IMR-90 (cell line): Measurements from ENCODE around the gene KRTAP5-3. TPM values are rescaled to one million over a fixed set of nuclear protein-coding genes. Genes with fewer than 3 reads are reported as not detected.

Source experiments
- ATAC-seq: fragments of 200-7000 bp; cut with Tn5 transposase; 2 replicates; pipeline ENCODE4 v1.9.1; 2020; ENCODE audit warnings: low read depth, mild to moderate bottlenecking, moderate library complexity
- BruUV-seq: library from RNA; stranded (reverse); fragments of 400-500 nt; replicated peaks from 2 replicates; lab custom pipeline; 2021; lab: Mats Ljungman, UMichigan
- CTCF ChIA-PET: fragments of 300-600 bp; formaldehyde crosslinking; extraction: SDS; loops from one replicate; lab custom pipeline; 2021; ENCODE audit warnings: antibody characterized with exemption; lab: Yijun Ruan, JAX
- POLR2A ChIA-PET: fragments of 300-600 bp; sonication (Branson Sonifier 250); formaldehyde crosslinking; loops from one replicate; lab custom pipeline; 2022; ENCODE audit warnings: antibody characterized with exemption; ENCODE audit not compliant: unreplicated experiment; lab: Charles Lee
- DNase-seq: peaks from one replicate; pipeline ENCODE4 v3.0.0; 2013
- H2AFZ ChIP-seq: replicated peaks from 2 replicates; pipeline ENCODE3; 2013; ENCODE audit warnings: low read length, mild to moderate bottlenecking; ENCODE audit not compliant: poor library complexity
- H2AK5ac ChIP-seq: 2 replicates; pipeline ENCODE4 v1.6.1; 2013; ENCODE audit warnings: low read depth, low read length, inconsistent platforms
- H2AK9ac ChIP-seq: replicated peaks from 2 replicates; pipeline ENCODE3; 2013; ENCODE audit warnings: mild to moderate bottlenecking, low read depth, low read length, moderate library complexity; ENCODE audit not compliant: poor library complexity
- H2BK120ac ChIP-seq: 2 replicates; pipeline ENCODE4 v1.6.1; 2013; ENCODE audit warnings: low read depth, low read length, inconsistent platforms
- H2BK15ac ChIP-seq: 3 replicates; pipeline ENCODE4 v1.6.1; 2013; ENCODE audit warnings: low read depth, low read length, inconsistent platforms
- H2BK20ac ChIP-seq: 2 replicates; pipeline ENCODE4 v1.6.1; 2013; ENCODE audit warnings: low read depth, mild to moderate bottlenecking, inconsistent platforms, low read length, moderate library complexity
- H2BK5ac ChIP-seq: 2 replicates; pipeline ENCODE4 v1.6.1; 2013; ENCODE audit warnings: mild to moderate bottlenecking, low read depth, low read length, inconsistent platforms; ENCODE audit not compliant: poor library complexity, severe bottlenecking
- H3K14ac ChIP-seq: replicated peaks from 2 replicates; pipeline ENCODE4 v1.6.1; 2013; ENCODE audit warnings: low read depth, low read length, inconsistent platforms
- H3K18ac ChIP-seq: 2 replicates; pipeline ENCODE4 v1.6.1; 2013; ENCODE audit warnings: low read depth, low read length, control low read depth
- H3K23ac ChIP-seq: 2 replicates; pipeline ENCODE4 v1.6.1; 2013; ENCODE audit warnings: low read depth, low read length, inconsistent platforms
- H3K27ac ChIP-seq: 2 replicates; pipeline ENCODE4 v1.5.1; 2013; ENCODE audit warnings: mild to moderate bottlenecking, control low read depth, low read length; ENCODE audit not compliant: insufficient read depth
- H3K27me3 ChIP-seq: 2 replicates; pipeline ENCODE4 v1.6.1; 2013; ENCODE audit warnings: low read length; ENCODE audit not compliant: control insufficient read depth, insufficient read depth
- H3K36me3 ChIP-seq: 2 replicates; pipeline ENCODE4 v1.6.1; 2013; ENCODE audit warnings: low read length, mixed read lengths; ENCODE audit not compliant: control insufficient read depth, insufficient read depth
- H3K4ac ChIP-seq: 2 replicates; pipeline ENCODE4 v1.6.1; 2013; ENCODE audit warnings: low read depth, low read length, inconsistent platforms
- H3K4me1 ChIP-seq: 2 replicates; pipeline ENCODE4 v1.6.1; 2013; ENCODE audit warnings: low read length, mixed read lengths; ENCODE audit not compliant: control insufficient read depth, insufficient read depth
- H3K4me2 ChIP-seq: 2 replicates; pipeline ENCODE4 v1.6.1; 2013; ENCODE audit warnings: low read depth, mild to moderate bottlenecking, control low read depth, low read length, moderate library complexity
- H3K4me3 ChIP-seq: 2 replicates; pipeline ENCODE4 v1.5.1; 2013; ENCODE audit warnings: low read depth, mild to moderate bottlenecking, control low read depth, low read length, moderate library complexity; ENCODE audit not compliant: insufficient read depth
- H3K56ac ChIP-seq: 2 replicates; pipeline ENCODE4 v1.6.1; 2013; ENCODE audit warnings: low read length, inconsistent platforms; ENCODE audit not compliant: insufficient read depth; ENCODE audit errors: extremely low read depth
- H3K79me1 ChIP-seq, 2 experiments: 2 replicates each; pipeline ENCODE4 v1.6.1; 2013; ENCODE audit warnings: low read length in 2 of 2, inconsistent platforms in 1 of 2, low read depth in 1 of 2
- H3K9ac ChIP-seq: 2 replicates; pipeline ENCODE4 v1.6.1; 2013; ENCODE audit warnings: low read depth, low read length, control low read depth
- H3K9me1 ChIP-seq: 2 replicates; pipeline ENCODE4 v1.6.1; 2013; ENCODE audit warnings: low read length, inconsistent platforms; ENCODE audit not compliant: insufficient read depth
- H3K9me3 ChIP-seq: 2 replicates; pipeline ENCODE4 v1.6.1; 2013; ENCODE audit warnings: low read length; ENCODE audit not compliant: control insufficient read depth, insufficient read depth
- H4K20me1 ChIP-seq: 2 replicates; pipeline ENCODE4 v1.6.1; 2013; ENCODE audit warnings: low read length, inconsistent platforms; ENCODE audit not compliant: insufficient read depth
- H4K5ac ChIP-seq: 2 replicates; pipeline ENCODE4 v1.6.1; 2013; ENCODE audit warnings: mild to moderate bottlenecking, low read depth, low read length, control low read depth
- H4K8ac ChIP-seq, 2 experiments: 2 replicates each; pipeline ENCODE4 v1.6.1; 2013; ENCODE audit warnings: low read depth in 2 of 2, low read length in 2 of 2, control low read depth in 1 of 2, inconsistent platforms in 1 of 2
- H4K91ac ChIP-seq: 2 replicates; pipeline ENCODE4 v1.6.1; 2013; ENCODE audit warnings: low read depth, low read length, inconsistent platforms; ENCODE audit not compliant: insufficient read depth
- BHLHE40 ChIP-seq: fragments of 150-350 bp; IDR thresholded peaks from 2 replicates; pipeline ENCODE4 v1.6.1; 2016; ENCODE audit warnings: mild to moderate bottlenecking, low read depth, low read length
- CEBPB ChIP-seq: IDR thresholded peaks from 2 replicates; pipeline ENCODE4 v1.6.1; 2012; ENCODE audit warnings: low read depth, low read length, improper control_type of control experiment
- CHD1 ChIP-seq: IDR thresholded peaks from 2 replicates; pipeline ENCODE4 v1.6.1; 2012; ENCODE audit warnings: low read depth, low read length, improper control_type of control experiment
- FOS ChIP-seq: fragments of 150-350 bp; IDR thresholded peaks from 2 replicates; pipeline ENCODE4 v1.6.1; 2016; ENCODE audit warnings: low read depth, low read length
- MAFK ChIP-seq: IDR thresholded peaks from 2 replicates; pipeline ENCODE4 v1.6.1; 2012; ENCODE audit warnings: low read depth, low read length, improper control_type of control experiment
- MAZ ChIP-seq: IDR thresholded peaks from 2 replicates; pipeline ENCODE4 v1.6.1; 2012; ENCODE audit warnings: low read depth, mild to moderate bottlenecking, low read length, improper control_type of control experiment, moderate library complexity, borderline replicate concordance
- MXI1 ChIP-seq: IDR thresholded peaks from 2 replicates; pipeline ENCODE4 v1.6.1; 2012; ENCODE audit warnings: low read depth, mild to moderate bottlenecking, low read length, moderate library complexity, borderline replicate concordance
- NFE2L2 ChIP-seq: fragments of 150-350 bp; IDR thresholded peaks from 2 replicates; pipeline ENCODE4 v1.6.1; 2016; ENCODE audit warnings: low read depth, mild to moderate bottlenecking, low read length
- POLR2A ChIP-seq: IDR thresholded peaks from 2 replicates; pipeline ENCODE4 v1.6.1; 2012; ENCODE audit warnings: mild to moderate bottlenecking, low read depth, low read length
- RAD21 ChIP-seq: IDR thresholded peaks from 2 replicates; pipeline ENCODE4 v1.6.1; 2012; ENCODE audit warnings: low read length, improper control_type of control experiment
- RCOR1 ChIP-seq: IDR thresholded peaks from 2 replicates; pipeline ENCODE4 v1.6.1; 2012; ENCODE audit warnings: mild to moderate bottlenecking, low read length, improper control_type of control experiment; ENCODE audit not compliant: insufficient replicate concordance
- RFX5 ChIP-seq: IDR thresholded peaks from 2 replicates; pipeline ENCODE4 v1.8.0; 2012; ENCODE audit warnings: low read depth, mild to moderate bottlenecking, low read length, moderate library complexity
- SMC3 ChIP-seq: fragments of 150-350 bp; IDR thresholded peaks from 2 replicates; pipeline ENCODE4 v1.6.1; 2016; ENCODE audit warnings: low read depth, mild to moderate bottlenecking, antibody characterized with exemption, low read length, moderate library complexity
- USF2 ChIP-seq: fragments of 150-350 bp; IDR thresholded peaks from 2 replicates; pipeline ENCODE4 v1.6.1; 2017; ENCODE audit warnings: mild to moderate bottlenecking, antibody characterized with exemption, low read length, low read depth
- WGBS, 2 experiments: methylation state at CpG; one replicate each; pipeline versions ENCODE4 v1.1.5 to v1.1.7; 2013; ENCODE audit warnings: missing lambda C conversion rate in 2 of 2; ENCODE audit not compliant: insufficient read length in 1 of 2; ENCODE audit errors: extremely low coverage in 2 of 2; 5-methylcytosine and 5-hydroxymethylcytosine counted together
- dilution Hi-C: fragments of 300-500 bp; cut with HindIII; formaldehyde crosslinking; loops from one replicate; pipeline ENCODE4 v1.14.3; 2018; ENCODE audit warnings: low sequenced_read_pairs; ENCODE audit not compliant: unreplicated experiment
- in situ Hi-C: fragments of 300-500 bp; cut with MboI; formaldehyde crosslinking; loops from 3 replicates; pipeline ENCODE4 v1.14.3; 2019; ENCODE audit warnings: low sequenced_read_pairs, inconsistent platforms, mixed read lengths
- intact Hi-C: fragments of 100-400 bp; cut with micrococcal nuclease; formaldehyde crosslinking; loops from 2 replicates; pipeline ENCODE4 v1.10.0; 2022
- polyA plus RNA-seq, 3 experiments: library from polyadenylated mRNA; depleted of rRNA; stranded (reverse); fragments of >200 nt; gene quantifications; 2 replicates each; pipeline ENCODE4 v1.2.3, GENCODE V29; 2012; ENCODE audit warnings: low replicate concordance in 1 of 3
- total RNA-seq: library from RNA; depleted of rRNA; stranded (reverse); fragments of >200 nt; gene quantifications from 2 replicates; pipeline ENCODE4 v1.2.3, GENCODE V29; 2012
- TF ChIP-seq, protein P1 (sequence below): conservative IDR thresholded peaks from 2 replicates; pipeline ENCODE4 v1.5.1; 2012; ENCODE audit warnings: mild to moderate bottlenecking, low read depth, low read length, improper control_type of control experiment
- TF ChIP-seq, protein P2 (sequence below): fragments of 150-350 bp; IDR thresholded peaks from 2 replicates; pipeline ENCODE4 v1.6.1; 2016; ENCODE audit warnings: low read depth, mild to moderate bottlenecking, low read length, moderate library complexity, borderline replicate concordance

The KRTAP5-3 gene
- total and polyA plus RNA-seq, 2 of the 4 experiments (the other 2 are of a cell fraction): not detected

DNA sequence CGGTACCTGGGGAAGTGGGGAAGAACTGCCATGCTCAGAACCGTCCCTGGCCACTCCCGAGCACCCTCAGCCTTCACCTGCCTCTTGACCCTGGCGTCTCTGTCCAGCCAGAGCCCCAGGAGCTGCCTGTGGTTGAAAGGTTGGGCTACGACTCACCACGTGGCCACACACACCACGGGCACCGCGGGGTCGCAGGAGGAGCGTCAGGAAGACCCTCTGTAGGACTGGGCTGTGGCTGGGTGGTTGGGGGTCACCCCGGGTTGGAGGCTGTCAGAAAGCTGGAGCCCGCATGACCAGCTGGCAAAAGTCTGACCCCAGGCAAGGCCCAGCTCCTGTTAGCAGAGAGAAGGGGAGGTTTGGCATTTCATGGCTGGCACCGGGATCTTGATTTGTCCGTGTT lies 32.8 kb upstream of the KRTAP5-3 start:
- BruUV-seq: no TSS peak
- intact Hi-C loops: no loop called here
- no peaks in the 10 kb centered on the region for H3K79me1 ChIP-seq
- H2BK15ac ChIP-seq: no peak overlapping the region
- in situ Hi-C loops: no loop called here
- no peaks in the 10 kb centered on the region for H4K20me1 ChIP-seq
- CTCF ChIA-PET: interaction anchor here (1.0 kb wide), 1 partner anchor 204 kb away, joined by 3 read pairs; no protein-coding TSS in a partner anchor
- TF ChIP-seq FOS (no peak), USF2 (no peak), RAD21 (no peak), CEBPB (no peak), RFX5 (no peak), POLR2A (no peak), CHD1 (no peak), MXI1 (no peak), NFE2L2 (no peak), BHLHE40 (no peak), RCOR1 (no peak), MAZ (no peak), MAFK (no peak), SMC3 (no peak)
- TF ChIP-seq, protein P1, sequence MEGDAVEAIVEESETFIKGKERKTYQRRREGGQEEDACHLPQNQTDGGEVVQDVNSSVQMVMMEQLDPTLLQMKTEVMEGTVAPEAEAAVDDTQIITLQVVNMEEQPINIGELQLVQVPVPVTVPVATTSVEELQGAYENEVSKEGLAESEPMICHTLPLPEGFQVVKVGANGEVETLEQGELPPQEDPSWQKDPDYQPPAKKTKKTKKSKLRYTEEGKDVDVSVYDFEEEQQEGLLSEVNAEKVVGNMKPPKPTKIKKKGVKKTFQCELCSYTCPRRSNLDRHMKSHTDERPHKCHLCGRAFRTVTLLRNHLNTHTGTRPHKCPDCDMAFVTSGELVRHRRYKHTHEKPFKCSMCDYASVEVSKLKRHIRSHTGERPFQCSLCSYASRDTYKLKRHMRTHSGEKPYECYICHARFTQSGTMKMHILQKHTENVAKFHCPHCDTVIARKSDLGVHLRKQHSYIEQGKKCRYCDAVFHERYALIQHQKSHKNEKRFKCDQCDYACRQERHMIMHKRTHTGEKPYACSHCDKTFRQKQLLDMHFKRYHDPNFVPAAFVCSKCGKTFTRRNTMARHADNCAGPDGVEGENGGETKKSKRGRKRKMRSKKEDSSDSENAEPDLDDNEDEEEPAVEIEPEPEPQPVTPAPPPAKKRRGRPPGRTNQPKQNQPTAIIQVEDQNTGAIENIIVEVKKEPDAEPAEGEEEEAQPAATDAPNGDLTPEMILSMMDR: no peak
- TF ChIP-seq, protein P2, sequence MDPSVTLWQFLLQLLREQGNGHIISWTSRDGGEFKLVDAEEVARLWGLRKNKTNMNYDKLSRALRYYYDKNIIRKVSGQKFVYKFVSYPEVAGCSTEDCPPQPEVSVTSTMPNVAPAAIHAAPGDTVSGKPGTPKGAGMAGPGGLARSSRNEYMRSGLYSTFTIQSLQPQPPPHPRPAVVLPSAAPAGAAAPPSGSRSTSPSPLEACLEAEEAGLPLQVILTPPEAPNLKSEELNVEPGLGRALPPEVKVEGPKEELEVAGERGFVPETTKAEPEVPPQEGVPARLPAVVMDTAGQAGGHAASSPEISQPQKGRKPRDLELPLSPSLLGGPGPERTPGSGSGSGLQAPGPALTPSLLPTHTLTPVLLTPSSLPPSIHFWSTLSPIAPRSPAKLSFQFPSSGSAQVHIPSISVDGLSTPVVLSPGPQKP: no peak
- no peak overlapping the region for H2AK5ac ChIP-seq
- H2AK9ac ChIP-seq: no peak overlapping the region
- no peak overlapping the region for H3K23ac ChIP-seq
- no peak overlapping the region for H3K4ac ChIP-seq
- H3K9ac ChIP-seq: no peak overlapping the region
- no peak overlapping the region for H3K4me2 ChIP-seq
- H3K56ac ChIP-seq: no peak overlapping the region
- no peaks in the 10 kb centered on the region for H3K9me3 ChIP-seq
- H3K14ac ChIP-seq: no peak overlapping the region
- no peak overlapping the region for H3K18ac ChIP-seq
- no peaks in the 10 kb centered on the region for H3K9me1 ChIP-seq
- no peak for DNase-seq
- no peak overlapping the region for H4K5ac ChIP-seq
- peaks cover 52% of the 10 kb centered on the region for H3K27me3 ChIP-seq
- no peak overlapping the region for H2BK120ac ChIP-seq
- H4K91ac ChIP-seq: no peak overlapping the region
- no peak overlapping the region for H2BK20ac ChIP-seq
- H3K36me3 ChIP-seq: no peaks in the 10 kb centered on the region
- H3K4me3 ChIP-seq: no peak overlapping the region
- H2AFZ ChIP-seq: no peak overlapping the region
- no peaks in the 10 kb centered on the region for H3K4me1 ChIP-seq
- POLR2A ChIA-PET: no interaction called here
- WGBS, 2 experiments: no CpG with 5 or more reads among the region's 15 CpGs
- no peak overlapping the region for H4K8ac ChIP-seq
- H3K27ac ChIP-seq: no peak overlapping the region
- dilution Hi-C loops: no loop called here
- H2BK5ac ChIP-seq: no peak overlapping the region
- no peak for ATAC-seq
